GM12892 (cell line): ENCODE data around the gene VEGFD.

Experiments used
- POLR2A ChIP-seq: IDR thresholded peaks from 2 replicates; pipeline ENCODE4 v1.6.1; 2011; ENCODE audit warnings: low read depth, low read length, control low read depth
- TAF1 ChIP-seq: IDR thresholded peaks from 2 replicates; pipeline ENCODE4 v1.6.1; 2011; ENCODE audit warnings: low read depth, mild to moderate bottlenecking, control low read depth, low read length, borderline replicate concordance

DNA sequence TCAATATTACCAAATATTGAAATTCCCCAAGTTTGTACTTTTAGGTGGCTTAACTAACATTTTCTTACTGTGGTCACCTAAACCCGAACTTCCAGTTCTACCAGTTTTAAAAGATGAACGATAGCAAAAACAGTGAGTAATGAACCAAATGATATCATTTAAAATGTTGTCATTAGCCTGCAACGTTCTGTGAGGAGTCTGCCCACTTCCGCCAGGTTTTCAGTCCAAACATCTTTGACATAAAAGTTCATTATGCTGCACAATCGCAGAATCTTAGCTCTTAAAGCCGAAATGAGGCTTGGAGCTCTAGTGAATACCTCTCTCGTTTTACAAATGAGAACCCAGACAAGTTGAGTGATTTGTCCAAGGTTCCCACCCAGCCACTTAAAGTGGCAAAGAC, 49.7 kb downstream of the VEGFD start:
- TF ChIP-seq TAF1: no peak
- no peak for TF ChIP-seq POLR2A
